GM12891 (cell line): Measurements from ENCODE around the gene GPR78.

Source experiments
- PAX5 ChIP-seq: IDR thresholded peaks from 2 replicates; pipeline ENCODE4 v1.6.1; 2011; ENCODE audit warnings: low read length, moderate library complexity, mild to moderate bottlenecking; ENCODE audit not compliant: insufficient read depth, severe bottlenecking
- POLR2A ChIP-seq: IDR thresholded peaks from 2 replicates; pipeline ENCODE4 v1.6.1; 2011; ENCODE audit warnings: low read depth, low read length, control low read depth
- POLR2AphosphoS5 ChIP-seq: IDR thresholded peaks from 2 replicates; pipeline ENCODE4 v1.6.1; 2011; ENCODE audit warnings: low read depth, low read length, control low read depth
- POU2F2 ChIP-seq: IDR thresholded peaks from 2 replicates; pipeline ENCODE4 v1.6.1; 2011; ENCODE audit warnings: low read depth, mild to moderate bottlenecking, control low read depth, low read length, moderate library complexity
- SPI1 ChIP-seq: IDR thresholded peaks from 2 replicates; pipeline ENCODE4 v1.6.1; 2011; ENCODE audit warnings: low read depth, low read length, control low read depth
- TAF1 ChIP-seq: IDR thresholded peaks from 2 replicates; pipeline ENCODE4 v1.6.1; 2011; ENCODE audit warnings: low read depth, low read length, control low read depth

- TF ChIP-seq POLR2A (no peak), POLR2AphosphoS5 (no peak), PAX5 (no peak), TAF1 (no peak), SPI1 (no peak), POU2F2 (no peak)
Measured at GRCh38 chr4:8597319-8597718, 17.1 kb downstream of the GPR78 start.
